Measurements from ENCODE around the gene TMED10.
"Not testable (repeated sequence)": the region's sequence is repeated elsewhere in the genome, so short reads cannot be mapped to it uniquely, and the experiment has no call there.

TMED10 gene

DNA sequence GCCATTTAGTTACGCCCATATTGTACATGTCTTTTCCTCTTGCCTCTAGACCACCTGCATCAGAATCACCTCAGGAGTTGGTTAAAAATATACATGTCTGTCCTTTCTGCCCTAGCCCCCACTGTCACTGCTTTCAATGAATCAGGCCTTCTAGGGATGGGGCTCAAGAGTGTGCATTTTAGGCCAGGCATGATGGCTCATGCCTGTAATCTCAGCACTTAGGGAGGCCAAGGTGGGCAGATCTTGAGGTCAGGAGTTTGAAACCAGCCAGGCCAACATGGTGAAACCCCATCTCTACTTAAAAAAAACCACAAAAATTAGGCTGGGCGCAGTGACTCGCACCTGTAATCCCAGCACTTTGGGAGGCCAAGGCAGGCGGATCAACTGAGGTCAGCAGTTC, 13.6 kb upstream of the TMED10 start:
- FAIRE-seq = no peak

- FAIRE-seq = no peak
Measured at GRCh38 chr14:75188520-75189268, 12.3 kb upstream of the TMED10 start.

GRCh38 chr14:75188086-75188485, 11.7 kb upstream of the TMED10 start:
- no peak for FAIRE-seq

- no peak for FAIRE-seq
Measured at GRCh38 chr14:75186953-75187352, 10.5 kb upstream of the TMED10 start.

DNA sequence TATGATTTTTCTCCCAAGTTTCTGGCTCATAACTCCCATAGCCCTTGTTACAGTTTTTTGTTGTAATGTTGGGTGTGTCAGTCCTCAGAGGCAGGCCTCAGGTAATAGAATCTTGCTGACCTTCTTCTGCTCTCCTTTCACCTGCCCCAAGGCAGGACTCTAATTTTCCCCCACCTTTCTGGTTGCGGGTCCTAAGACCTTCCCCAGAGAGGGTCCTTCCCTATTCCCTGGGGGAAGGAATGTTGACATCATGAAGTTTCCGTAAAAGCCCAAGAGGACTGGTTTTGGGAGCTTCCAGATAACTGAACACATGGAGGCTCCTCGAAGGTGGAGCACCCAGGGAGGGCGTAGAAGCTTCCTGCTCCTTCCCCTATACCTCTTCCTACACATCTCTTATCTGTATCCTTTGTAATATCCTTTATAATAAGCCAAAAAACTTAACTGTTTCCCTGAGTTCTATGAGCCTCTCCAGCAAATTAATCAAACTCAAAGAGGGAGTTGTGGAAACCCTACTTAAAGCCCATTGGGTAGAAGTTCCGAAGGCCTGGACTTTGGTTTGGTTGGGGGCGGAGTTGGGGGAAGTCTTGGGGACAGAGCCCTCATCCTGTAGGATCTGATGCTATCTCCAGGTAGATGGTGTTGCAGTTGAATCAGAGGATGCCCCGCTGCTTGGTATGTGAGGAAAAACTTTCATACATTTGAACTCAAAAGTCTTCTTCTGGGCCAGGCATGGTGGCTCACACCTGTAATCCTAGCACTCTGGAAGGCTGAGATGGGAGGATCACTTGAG, 9.0 kb upstream of the TMED10 start:
- no peak for FAIRE-seq

GRCh38 chr14:75184492-75184891, 8.1 kb upstream of the TMED10 start:
- no peak for FAIRE-seq

- no peak for FAIRE-seq
Measured at GRCh38 chr14:75184039-75184438, 7.6 kb upstream of the TMED10 start.

- no peak for FAIRE-seq
Measured at GRCh38 chr14:75183225-75183624, 6.8 kb upstream of the TMED10 start.

GRCh38 chr14:75182821-75183220, 6.4 kb upstream of the TMED10 start:
- FAIRE-seq = no peak

GRCh38 chr14:75182163-75182562, 5.8 kb upstream of the TMED10 start:
- not testable (repeated sequence) for FAIRE-seq

DNA sequence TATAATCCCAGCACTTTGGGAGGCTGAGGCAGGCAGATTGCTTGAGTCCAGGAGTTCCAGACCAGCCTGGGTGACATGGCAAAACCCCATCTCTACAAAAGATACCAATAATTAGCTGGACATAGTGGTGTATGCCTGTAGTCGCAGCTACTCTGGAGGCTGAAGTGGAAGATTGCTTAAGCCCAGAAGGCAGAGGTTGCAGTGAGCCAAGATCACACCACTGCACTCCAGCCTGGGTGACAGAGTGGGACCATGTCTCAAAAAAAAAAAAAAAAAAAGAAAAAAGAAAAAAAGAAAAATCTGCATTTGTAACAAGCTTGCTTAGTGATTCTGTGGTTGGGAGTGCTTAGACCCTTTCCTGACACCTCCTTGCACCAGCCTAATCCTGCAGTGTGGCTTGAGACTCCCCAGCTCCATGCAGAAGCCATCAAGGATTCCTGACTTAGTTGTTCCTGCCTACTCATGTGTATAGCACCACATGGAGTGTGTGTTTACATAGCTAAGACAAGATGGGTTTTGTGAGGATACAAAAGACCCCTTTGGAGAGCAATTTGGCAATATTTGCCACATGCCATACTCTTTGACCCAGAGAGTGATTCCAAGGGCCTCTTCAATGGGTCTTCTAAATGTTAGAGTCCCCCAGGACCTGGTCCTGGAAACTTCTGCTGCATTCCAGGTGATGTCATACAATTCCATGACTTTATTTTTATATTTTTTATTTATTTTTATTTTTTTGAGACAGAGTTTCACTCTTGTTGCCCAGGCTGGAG, 5.1 kb upstream of the TMED10 start:
- no peak for FAIRE-seq

DNA sequence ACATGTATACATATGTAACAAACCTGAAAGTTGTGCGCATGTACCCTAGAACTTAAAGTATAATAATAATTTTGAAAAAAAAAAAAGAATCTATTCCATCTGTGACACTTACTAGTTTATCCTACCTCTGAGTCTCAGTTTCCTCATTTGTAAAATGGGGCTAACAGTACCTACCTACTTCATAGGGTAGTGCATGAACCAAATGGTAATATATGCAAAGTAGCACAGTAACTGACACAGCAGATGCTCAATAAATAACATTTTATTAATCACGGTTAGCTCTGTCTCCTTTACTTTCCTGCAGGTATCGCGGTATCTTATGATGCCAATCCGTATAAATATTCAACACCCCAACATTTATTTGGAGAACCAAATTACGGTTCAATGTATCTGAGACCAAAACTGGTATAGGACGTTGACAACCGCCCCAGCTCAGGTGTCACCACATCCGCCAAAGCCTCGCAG, 703 bp downstream of the TMED10 start:
- FAIRE-seq = no peak

DNA sequence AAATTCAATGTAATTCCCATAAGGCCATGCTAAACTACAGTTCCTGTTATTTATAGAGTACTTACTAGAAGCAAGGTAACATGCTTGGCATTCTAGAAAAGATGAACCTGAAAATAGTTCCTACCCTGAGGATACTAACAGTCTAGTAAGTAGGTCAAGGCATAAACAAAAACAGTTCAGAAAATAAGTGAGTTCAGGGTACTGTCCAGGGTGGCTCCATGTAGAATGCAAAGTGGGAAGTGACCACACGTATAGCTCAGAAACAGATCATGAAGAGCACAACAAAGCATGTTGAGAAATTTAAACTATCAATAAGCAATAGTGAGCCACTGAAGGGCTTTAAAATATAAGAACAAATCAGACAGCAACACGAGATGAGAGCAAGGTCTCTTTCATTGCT, 2.3 kb downstream of the TMED10 start:
- no peak for FAIRE-seq

- no peak for FAIRE-seq
Measured at GRCh38 chr14:75170772-75171171, 5.6 kb downstream of the TMED10 start.

- no peak for FAIRE-seq
Measured at GRCh38 chr14:75168586-75169335, 7.7 kb downstream of the TMED10 start.

DNA sequence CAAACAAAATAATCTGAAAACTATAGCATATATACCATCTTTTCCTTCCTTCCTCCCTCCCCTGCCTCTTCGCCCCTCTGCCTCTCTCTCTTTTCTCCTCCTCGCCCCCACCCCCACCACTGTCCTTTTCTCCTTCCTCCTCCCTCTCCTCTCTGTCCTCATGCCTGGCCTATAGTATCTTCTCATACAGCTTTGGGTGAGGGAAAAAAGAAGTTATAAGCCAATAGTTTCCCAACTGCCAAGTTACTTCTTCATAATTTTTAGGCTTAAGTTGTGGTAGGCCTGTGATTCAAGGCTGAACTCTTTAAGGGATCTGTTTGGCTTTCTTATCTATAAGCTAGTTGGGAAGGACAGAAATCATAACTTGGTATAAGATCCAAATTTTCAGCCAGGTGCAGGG, 9.1 kb downstream of the TMED10 start:
- FAIRE-seq = no peak

DNA sequence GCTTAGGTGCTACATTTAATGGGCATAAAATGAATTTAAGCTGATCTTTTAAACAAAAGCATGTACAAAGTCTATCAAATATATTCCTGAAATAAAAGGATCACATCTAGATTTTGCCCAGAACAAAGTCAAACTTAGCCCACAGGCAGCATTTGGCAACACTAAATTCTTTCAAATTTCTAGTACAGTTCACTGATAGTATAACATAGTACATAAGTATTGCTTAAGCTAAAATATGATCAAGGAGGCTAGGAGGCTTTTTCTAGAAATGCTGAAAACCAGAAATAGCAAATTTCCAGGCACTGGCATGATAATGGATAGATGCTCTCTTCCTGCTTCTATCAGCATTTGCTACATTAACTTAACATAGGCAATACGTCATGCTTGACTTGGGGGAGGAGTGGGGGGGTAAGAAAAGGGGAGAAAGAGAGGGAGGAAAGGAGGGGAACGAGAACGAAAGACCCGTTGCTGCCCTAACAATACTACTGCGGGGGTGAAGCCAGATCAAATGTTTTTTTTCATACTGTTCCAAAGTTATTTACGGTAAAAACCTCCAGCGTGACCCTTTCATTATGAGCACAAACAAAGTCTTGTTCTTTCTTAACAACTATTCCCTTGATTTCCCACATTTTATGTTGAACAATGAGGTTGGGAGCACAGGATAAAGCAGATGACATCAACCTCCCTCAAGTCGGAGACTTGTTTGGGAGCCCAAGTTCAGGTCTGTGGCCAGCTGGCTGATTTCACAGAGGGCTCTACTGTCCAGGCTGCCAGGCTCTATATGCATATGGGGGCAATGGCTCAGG, 10.6 kb downstream of the TMED10 start:
- no peak for FAIRE-seq

GRCh38 chr14:75164809-75165208, 11.6 kb downstream of the TMED10 start:
- no peak for FAIRE-seq

DNA sequence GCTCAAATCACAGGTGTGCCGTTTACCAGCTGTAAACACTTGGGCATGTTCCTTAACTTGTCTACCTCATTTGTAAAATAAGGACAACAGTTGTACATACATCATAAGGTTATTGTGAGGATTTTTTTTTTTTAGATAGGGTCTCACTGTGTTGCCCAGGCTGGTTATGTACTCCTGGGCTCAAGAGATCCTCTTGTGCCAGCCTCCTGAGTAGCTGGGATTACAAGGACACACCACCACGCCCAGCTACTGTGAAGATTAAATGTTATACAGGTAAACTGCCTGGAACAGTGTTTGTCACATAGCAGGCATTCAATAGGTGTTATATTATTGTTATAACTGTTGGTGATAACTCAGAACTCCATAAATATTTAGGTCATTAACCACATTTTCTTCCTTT, 12.7 kb downstream of the TMED10 start:
- FAIRE-seq = no peak

GRCh38 chr14:75162631-75163030, 13.8 kb downstream of the TMED10 start:
- no peak for FAIRE-seq

DNA sequence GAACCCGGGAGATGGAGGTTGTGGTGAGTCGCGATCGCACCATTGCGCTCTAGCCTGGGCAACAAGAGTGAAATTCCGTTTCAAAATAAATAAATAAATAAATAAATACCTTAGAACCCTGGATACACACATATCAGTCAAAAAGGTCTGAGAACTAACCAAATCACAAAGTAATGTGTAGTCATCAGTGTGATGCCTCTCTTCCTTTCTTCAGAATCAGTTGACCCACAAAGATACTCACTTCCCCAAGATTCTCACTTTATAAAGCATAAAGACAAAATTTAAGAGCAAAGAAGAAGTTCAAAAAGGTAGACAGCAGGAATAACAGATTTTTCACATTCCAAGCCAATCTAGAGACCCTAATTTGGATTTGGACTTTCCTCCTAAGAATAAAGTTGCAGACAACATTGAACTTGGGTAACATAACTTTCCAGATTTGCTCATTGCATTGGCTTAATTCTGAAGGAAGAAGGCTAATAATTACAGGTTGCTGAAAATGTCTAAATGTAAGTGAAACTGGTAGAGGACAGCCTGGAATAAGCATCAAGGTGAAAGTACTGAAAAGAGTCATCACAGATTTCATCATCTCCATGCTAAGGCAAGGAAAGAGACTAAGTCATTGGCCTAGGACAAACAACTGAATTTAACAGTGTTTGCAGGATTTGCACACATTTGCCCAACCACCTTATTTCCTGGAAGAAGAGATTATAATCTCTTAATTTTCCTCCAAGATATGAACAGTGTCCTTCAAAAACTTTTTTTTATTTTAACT, 17.4 kb downstream of the TMED10 start:
- FAIRE-seq = no peak
